GM19467 (cell line): ENCODE measurements around the gene THEM5.

Experiments
- ATAC-seq: cut with Tn5 transposase; IDR thresholded peaks from one replicate; pipeline ENCODE4 v1.9.1; 2021; ENCODE audit warnings: mild to moderate bottlenecking, moderate library complexity; ENCODE audit not compliant: unreplicated experiment

The THEM5 gene

GRCh38 chr1:151802372-151802771 lies 51.1 kb downstream of the THEM5 start:
- ATAC-seq, result no peak

- ATAC-seq, result no peak
These were observed 51.7 kb downstream of the THEM5 start for GRCh38 chr1:151801846-151802245.

- no peak for ATAC-seq
These were observed 52.1 kb downstream of the THEM5 start for GRCh38 chr1:151801310-151801820.

- ATAC-seq, result no peak
These were observed 52.7 kb downstream of the THEM5 start for GRCh38 chr1:151800830-151801229.

- no peak for ATAC-seq
These were observed 54.1 kb downstream of the THEM5 start for GRCh38 chr1:151799179-151800022.

- ATAC-seq, result no peak
These were observed 54.9 kb downstream of the THEM5 start for GRCh38 chr1:151798571-151798970.
